Transverse colon (tissue), 4 donors: ENCODE data around the gene SEMA6B. TPM values are rescaled to one million over a fixed set of nuclear protein-coding genes. Genes with fewer than 3 reads are reported as not detected.
A peak's percentile ranks its signal among the peaks of the same experiment; 100 is the strongest.

Source experiments
- DNase-seq: peaks from one replicate; pipeline ENCODE4 v3.0.0-alpha.2; 2019
- H3K27ac ChIP-seq, 4 donors: fragments of 200-600 bp; sonication (generic); 2 replicates each; pipeline ENCODE4 v1.5.1; 2016 to 2018; ENCODE audit warnings: inconsistent platforms in 4 of 4
- H3K27me3 ChIP-seq: fragments of 200-600 bp; sonication (generic); 2 replicates; pipeline ENCODE4 v1.5.1; 2017; ENCODE audit warnings: inconsistent platforms
- H3K36me3 ChIP-seq, 4 donors: fragments of 200-600 bp; sonication (generic); 2 replicates each; pipeline ENCODE4 v1.5.1; 2017 to 2019; ENCODE audit warnings: inconsistent platforms in 4 of 4
- H3K4me1 ChIP-seq, 4 donors: fragments of 200-600 bp; sonication (generic); 2 replicates each; pipeline ENCODE4 v1.5.1; 2017 to 2020; ENCODE audit warnings: inconsistent platforms in 4 of 4
- H3K4me3 ChIP-seq, 4 donors: fragments of 200-600 bp; sonication (generic); 1 replicate in 1 of 4; 2 replicates in 3 of 4; pipeline versions ENCODE4 v1.5.1 to v1.6.1; 2017 to 2019; ENCODE audit warnings: inconsistent platforms in 4 of 4
- H3K9me3 ChIP-seq, 2 donors: fragments of 200-600 bp; sonication (generic); 2 replicates each; pipeline ENCODE4 v1.5.1; 2017 to 2019; ENCODE audit warnings: inconsistent platforms in 2 of 2
- EP300 ChIP-seq: sonication (generic); formaldehyde crosslinking; IDR thresholded peaks from one replicate; pipeline ENCODE4 v1.6.1; 2017; ENCODE audit warnings: antibody characterized with exemption, low read depth
- POLR2A ChIP-seq: fragments of 450-650 bp; IDR thresholded peaks from one replicate; pipeline ENCODE4 v1.6.1; 2016; ENCODE audit warnings: antibody characterized with exemption, mild to moderate bottlenecking, moderate library complexity
- POLR2AphosphoS5 ChIP-seq, 3 donors: sonication (generic); formaldehyde crosslinking; IDR thresholded peaks; one replicate each; pipeline ENCODE4 v1.6.1; 2016; ENCODE audit warnings: antibody characterized with exemption in 3 of 3
- WGBS, 2 donors: methylation state at CpG; one replicate each; pipeline ENCODE4 v1.1.5; 2018; ENCODE audit warnings: low coverage in 1 of 2; 5-methylcytosine and 5-hydroxymethylcytosine counted together
- in situ Hi-C, 4 donors: fragments of 200-750 bp; cut with MboI; loops; one replicate each; pipeline versions ENCODE4 v1.15.0 to v1.15.1; 2017; ENCODE audit warnings: low sequenced_read_pairs in 3 of 4, low pct_ligation_motif_present in 1 of 4, low pct_unique_long_range_greater_than_20kb in 1 of 4
- intact Hi-C: fragments of 100-400 bp; cut with DNase I; formaldehyde crosslinking; loops from one replicate; pipeline ENCODE4 v1.15.1; 2023; ENCODE audit warnings: low total_unique reads
- total RNA-seq, 4 donors: library from RNA; depleted of rRNA; stranded (reverse); fragments of >200 nt; gene quantifications; one replicate each; pipeline ENCODE4 v1.1.0, GENCODE V29; 2016
- TF ChIP-seq, protein P1 (sequence below), 5 experiments: fragments of 200-600 bp in 3 of 5; fragments of 450-650 bp in 2 of 5; sonication (generic) in 3 of 5; IDR thresholded peaks; 1 replicate in 2 of 5; 2 replicates in 3 of 5; pipeline ENCODE4 v1.5.1; 2016 to 2017; ENCODE audit warnings: antibody characterized with exemption in 5 of 5, inconsistent platforms in 3 of 5, mild to moderate bottlenecking in 2 of 5, moderate library complexity in 1 of 5

The SEMA6B gene
- total RNA-seq, 4 donors from 2014 or later = 1.00 to 4.1 (median 1.7) TPM

- in situ Hi-C loops = no loop called here
- H3K27me3 ChIP-seq = peaks cover 97% of the 10 kb centered on the region
Measured at GRCh38 chr19:4582980-4583842, 23.7 kb upstream of the SEMA6B start.

DNA sequence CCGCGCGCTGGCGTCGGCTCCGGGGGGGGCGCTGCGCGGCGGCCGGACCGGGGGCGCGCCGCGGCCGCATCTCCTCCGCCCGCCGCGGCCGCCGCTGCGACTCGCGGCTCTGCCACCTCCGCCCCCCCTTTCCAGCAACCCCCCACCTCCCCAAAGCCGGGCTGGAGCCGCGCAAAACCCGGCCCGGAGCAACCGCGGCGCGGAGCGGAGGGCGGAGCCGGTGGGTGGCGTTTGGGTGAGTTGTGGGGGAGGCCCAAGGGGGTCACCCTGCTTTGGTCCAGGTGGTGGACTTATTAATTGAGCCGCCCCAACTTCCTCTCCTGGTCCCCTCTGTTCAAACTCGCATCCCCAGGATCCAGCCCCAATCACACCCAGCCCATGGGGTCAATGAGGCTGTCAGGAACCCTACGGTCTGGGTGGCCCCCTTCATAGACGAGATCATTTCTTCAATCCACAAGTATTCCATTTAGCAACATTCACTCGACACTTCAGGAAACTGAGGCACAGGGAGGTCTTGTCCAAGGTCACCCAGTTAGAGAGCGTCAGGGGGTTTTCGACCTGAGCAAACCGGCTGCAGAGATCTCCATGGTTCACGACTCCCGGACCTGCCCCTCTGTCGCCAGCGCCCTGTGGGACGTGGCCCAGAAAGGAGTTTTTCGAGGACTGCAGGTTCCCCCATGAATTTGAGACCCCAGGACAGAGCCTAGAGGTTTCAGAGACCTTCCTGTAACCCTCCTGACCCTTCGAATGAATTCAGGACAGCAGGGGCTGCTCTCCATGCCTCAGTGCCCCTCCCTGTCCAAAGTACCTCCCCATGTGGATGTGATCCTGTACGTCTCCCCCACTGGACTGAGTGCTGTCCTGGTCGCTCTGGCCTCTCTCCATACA lies 22.4 kb upstream of the SEMA6B start:
- in situ Hi-C loops = no loop called here
- Histone ChIP-seq H3K36me3 (no peaks in the 10 kb centered on the region), H3K27ac (no peak overlapping the region), H3K4me1 (peaks cover 9 to 20% (median 15%) of the 10 kb centered on the region in 4 donors), H3K4me3 (no peak overlapping the region), H3K27me3 (peaks cover 99% of the 10 kb centered on the region), H3K9me3 (no peaks in the 10 kb centered on the region)
- 0 to 14% methylated on average over 1 to 25 of the region's 57 CpGs for WGBS, 2 donors
- DNase-seq = no peak
- no peak for TF ChIP-seq EP300
- TF ChIP-seq, protein P1, sequence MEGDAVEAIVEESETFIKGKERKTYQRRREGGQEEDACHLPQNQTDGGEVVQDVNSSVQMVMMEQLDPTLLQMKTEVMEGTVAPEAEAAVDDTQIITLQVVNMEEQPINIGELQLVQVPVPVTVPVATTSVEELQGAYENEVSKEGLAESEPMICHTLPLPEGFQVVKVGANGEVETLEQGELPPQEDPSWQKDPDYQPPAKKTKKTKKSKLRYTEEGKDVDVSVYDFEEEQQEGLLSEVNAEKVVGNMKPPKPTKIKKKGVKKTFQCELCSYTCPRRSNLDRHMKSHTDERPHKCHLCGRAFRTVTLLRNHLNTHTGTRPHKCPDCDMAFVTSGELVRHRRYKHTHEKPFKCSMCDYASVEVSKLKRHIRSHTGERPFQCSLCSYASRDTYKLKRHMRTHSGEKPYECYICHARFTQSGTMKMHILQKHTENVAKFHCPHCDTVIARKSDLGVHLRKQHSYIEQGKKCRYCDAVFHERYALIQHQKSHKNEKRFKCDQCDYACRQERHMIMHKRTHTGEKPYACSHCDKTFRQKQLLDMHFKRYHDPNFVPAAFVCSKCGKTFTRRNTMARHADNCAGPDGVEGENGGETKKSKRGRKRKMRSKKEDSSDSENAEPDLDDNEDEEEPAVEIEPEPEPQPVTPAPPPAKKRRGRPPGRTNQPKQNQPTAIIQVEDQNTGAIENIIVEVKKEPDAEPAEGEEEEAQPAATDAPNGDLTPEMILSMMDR (IDR thresholded peaks at IDR 0.05) = no peak
- no peak for TF ChIP-seq POLR2A
- no peak for TF ChIP-seq POLR2AphosphoS5 (IDR thresholded peaks at IDR 0.05)
- intact Hi-C loops = no loop called here

More at GRCh38 chr19:4582980-4583842, 23.7 kb upstream of the SEMA6B start:
- intact Hi-C loops = no loop called here
- TF ChIP-seq, protein P1 (IDR thresholded peaks at IDR 0.05) = no peak
- TF ChIP-seq POLR2A (no peak), POLR2AphosphoS5 (IDR thresholded peaks at IDR 0.05) (no peak), EP300 (no peak)
- no peak for DNase-seq
- Histone ChIP-seq H3K9me3 (no peaks in the 10 kb centered on the region), H3K36me3 (no peaks in the 10 kb centered on the region), H3K4me3 (no peak overlapping the region), H3K4me1 (peaks cover 9 to 20% (median 15%) of the 10 kb centered on the region in 4 donors), H3K27ac (no peak overlapping the region)
- WGBS, 2 donors = 48 to 100% methylated on average over 1 to 16 of the region's 16 CpGs

- TF ChIP-seq POLR2A (no peak), POLR2AphosphoS5 (IDR thresholded peaks at IDR 0.05) (no peak), EP300 (no peak)
- TF ChIP-seq, protein P1 (IDR thresholded peaks at IDR 0.05) = no peak
- intact Hi-C loops = no loop called here
- DNase-seq = no peak
- no peaks in the 10 kb centered on the region for H3K9me3 ChIP-seq
- H3K36me3 ChIP-seq = no peaks in the 10 kb centered on the region
- H3K4me3 ChIP-seq = peak overlapping the region in 2 of 4 donors; percentile 8 to 23
- 7% methylated on average over 13 of the region's 62 CpGs; no CpG with 5 or more reads in 1 of the 2 donors for WGBS, 2 donors
- H3K27ac ChIP-seq = no peak overlapping the region
- in situ Hi-C loops = no loop called here
- H3K4me1 ChIP-seq = peaks cover 9 to 20% (median 15%) of the 10 kb centered on the region in 4 donors
- H3K27me3 ChIP-seq = peaks cover 99% of the 10 kb centered on the region
Measured at GRCh38 chr19:4580961-4581665, 21.6 kb upstream of the SEMA6B start.
